HUES64 (cell line): Measurements from ENCODE around the gene LRRC23.

ENCODE experiments used
- H3K27ac ChIP-seq: 2 replicates; pipeline ENCODE4 v1.7.0; 2013; ENCODE audit warnings: low read depth, low read length, inconsistent platforms
- H3K27me3 ChIP-seq: 2 replicates; pipeline ENCODE4 v1.6.1; 2013; ENCODE audit warnings: mild to moderate bottlenecking, low read length; ENCODE audit not compliant: insufficient read depth
- H3K36me3 ChIP-seq: 2 replicates; pipeline ENCODE4 v1.6.1; 2013; ENCODE audit warnings: mild to moderate bottlenecking, low read length; ENCODE audit not compliant: insufficient read depth
- H3K4me1 ChIP-seq: 2 replicates; pipeline ENCODE4 v1.6.1; 2013; ENCODE audit warnings: mild to moderate bottlenecking, low read length, moderate library complexity; ENCODE audit not compliant: insufficient read depth
- H3K4me3 ChIP-seq: 2 replicates; pipeline ENCODE4 v1.5.1; 2013; ENCODE audit warnings: mild to moderate bottlenecking, low read length, moderate library complexity
- H3K9ac ChIP-seq: 2 replicates; pipeline ENCODE4 v1.6.1; 2013; ENCODE audit warnings: mild to moderate bottlenecking, low read depth, low read length
- H3K9me3 ChIP-seq: 2 replicates; pipeline ENCODE4 v1.6.1; 2013; ENCODE audit warnings: low read depth, low read length; ENCODE audit not compliant: insufficient read depth
- WGBS: fragments of 150-250, 120-280 bp; methylation state at CpG from one replicate; pipeline ENCODE4 v1.1.7; 2013; ENCODE audit warnings: missing lambda C conversion rate; 5-methylcytosine and 5-hydroxymethylcytosine counted together

Gene LRRC23

GRCh38 chr12:6957741-6958608 is 53.4 kb downstream of the LRRC23 start:
- no peak overlapping the region for H3K4me3 ChIP-seq
- H3K4me1 ChIP-seq, result peaks cover 22% of the 10 kb centered on the region
- no peaks in the 10 kb centered on the region for H3K9me3 ChIP-seq
- no peak overlapping the region for H3K9ac ChIP-seq
- no peak overlapping the region for H3K27ac ChIP-seq
- H3K27me3 ChIP-seq, result no peaks in the 10 kb centered on the region
- 91% methylated on average over 28 of the region's 28 CpGs for WGBS
- H3K36me3 ChIP-seq, result no peaks in the 10 kb centered on the region

GRCh38 chr12:6958609-6959057 is 54.0 kb downstream of the LRRC23 start:
- H3K27me3 ChIP-seq, result no peaks in the 10 kb centered on the region
- peaks cover 22% of the 10 kb centered on the region for H3K4me1 ChIP-seq
- H3K9me3 ChIP-seq, result no peaks in the 10 kb centered on the region
- no peak overlapping the region for H3K4me3 ChIP-seq
- 91% methylated on average over 10 of the region's 10 CpGs for WGBS
- H3K27ac ChIP-seq, result no peak overlapping the region
- H3K36me3 ChIP-seq, result no peaks in the 10 kb centered on the region
- no peak overlapping the region for H3K9ac ChIP-seq

- 85% methylated on average over 23 of the region's 24 CpGs for WGBS
- no peaks in the 10 kb centered on the region for H3K9me3 ChIP-seq
- H3K27ac ChIP-seq, result no peak overlapping the region
- H3K9ac ChIP-seq, result no peak overlapping the region
- H3K36me3 ChIP-seq, result peaks cover 3% of the 10 kb centered on the region
- H3K4me3 ChIP-seq, result no peak overlapping the region
- no peaks in the 10 kb centered on the region for H3K27me3 ChIP-seq
- H3K4me1 ChIP-seq, result peaks cover 22% of the 10 kb centered on the region
Observed at GRCh38 chr12:6959058-6959804, 54.6 kb downstream of the LRRC23 start.

- WGBS, result 92% methylated on average over 26 of the region's 26 CpGs
- peaks cover 10% of the 10 kb centered on the region for H3K36me3 ChIP-seq
- H3K27ac ChIP-seq, result peak overlapping the region; percentile 77; the same call in 1 of the 2 replicates
- no peak overlapping the region for H3K4me3 ChIP-seq
- H3K27me3 ChIP-seq, result no peaks in the 10 kb centered on the region
- H3K9me3 ChIP-seq, result no peaks in the 10 kb centered on the region
- no peak overlapping the region for H3K9ac ChIP-seq
- H3K4me1 ChIP-seq, result peaks cover 22% of the 10 kb centered on the region
Observed at GRCh38 chr12:6959805-6960592, 55.4 kb downstream of the LRRC23 start.

- Histone ChIP-seq H3K36me3 (peaks cover 16% of the 10 kb centered on the region), H3K27ac (peak overlapping the region; percentile 77), H3K9ac (peak overlapping the region; percentile 43), H3K4me1 (peaks cover 22% of the 10 kb centered on the region), H3K9me3 (no peaks in the 10 kb centered on the region), H3K27me3 (no peaks in the 10 kb centered on the region), H3K4me3 (no peak overlapping the region)
- 81% methylated on average over 13 of the region's 13 CpGs for WGBS
Observed at GRCh38 chr12:6960593-6961277, 56.1 kb downstream of the LRRC23 start.

- peak overlapping the region; percentile 64 for H3K4me3 ChIP-seq
- no peaks in the 10 kb centered on the region for H3K27me3 ChIP-seq
- H3K36me3 ChIP-seq, result peaks cover 22% of the 10 kb centered on the region
- peak overlapping the region; percentile 43; the same call in 1 of the 2 replicates for H3K9ac ChIP-seq
- no peaks in the 10 kb centered on the region for H3K9me3 ChIP-seq
- 61% methylated on average over 24 of the region's 24 CpGs for WGBS
- H3K4me1 ChIP-seq, result peaks cover 22% of the 10 kb centered on the region
- peak overlapping the region; percentile 77 for H3K27ac ChIP-seq
Observed at GRCh38 chr12:6961278-6961694, 56.7 kb downstream of the LRRC23 start.

- peak overlapping the region; percentile 64 for H3K4me3 ChIP-seq
- 14% methylated on average over 15 of the region's 16 CpGs for WGBS
- peaks cover 22% of the 10 kb centered on the region for H3K4me1 ChIP-seq
- H3K9me3 ChIP-seq, result no peaks in the 10 kb centered on the region
- H3K27me3 ChIP-seq, result no peaks in the 10 kb centered on the region
- H3K9ac ChIP-seq, result peak overlapping the region; percentile 43
- H3K36me3 ChIP-seq, result peaks cover 25% of the 10 kb centered on the region
- H3K27ac ChIP-seq, result peak overlapping the region; percentile 77
Observed at GRCh38 chr12:6961695-6962284, 57.2 kb downstream of the LRRC23 start.

- Histone ChIP-seq H3K27ac (peak overlapping the region; percentile 77), H3K27me3 (no peaks in the 10 kb centered on the region), H3K9me3 (no peaks in the 10 kb centered on the region), H3K36me3 (peaks cover 32% of the 10 kb centered on the region), H3K9ac (peak overlapping the region; percentile 43), H3K4me3 (peak overlapping the region; percentile 64), H3K4me1 (peaks cover 22% of the 10 kb centered on the region)
- WGBS, result 68% methylated on average over 25 of the region's 25 CpGs
Observed at GRCh38 chr12:6962285-6963015, 57.8 kb downstream of the LRRC23 start.

- Histone ChIP-seq H3K9ac (peak overlapping the region; percentile 43), H3K9me3 (no peaks in the 10 kb centered on the region), H3K4me3 (peak overlapping the region; percentile 64), H3K27ac (peak overlapping the region; percentile 77), H3K27me3 (no peaks in the 10 kb centered on the region), H3K4me1 (peaks cover 22% of the 10 kb centered on the region), H3K36me3 (peaks cover 39% of the 10 kb centered on the region)
- WGBS, result 89% methylated on average over 32 of the region's 32 CpGs
Observed at GRCh38 chr12:6963016-6963731, 58.6 kb downstream of the LRRC23 start.
